GM21447 (cell line): ENCODE results near the gene SERPINA10.
"Not testable (repeated sequence)": the region's sequence is repeated elsewhere in the genome, so short reads cannot be mapped to it uniquely, and the experiment has no call there.

Source experiments
- ATAC-seq: cut with Tn5 transposase; IDR thresholded peaks from one replicate; pipeline ENCODE4 v1.9.1; 2021; ENCODE audit not compliant: unreplicated experiment

SERPINA10 gene

GRCh38 chr14:94285158-94285557 lies 7.9 kb downstream of the SERPINA10 start:
- ATAC-seq, result no peak

- no peak for ATAC-seq
Measured at GRCh38 chr14:94284221-94284620, 8.8 kb downstream of the SERPINA10 start.

GRCh38 chr14:94282991-94283723 lies 9.9 kb downstream of the SERPINA10 start:
- ATAC-seq, result no peak

GRCh38 chr14:94278731-94279130 lies 14.3 kb downstream of the SERPINA10 start:
- ATAC-seq, result no peak

- not testable (repeated sequence) for ATAC-seq
Measured at GRCh38 chr14:94276898-94277561, 16.0 kb downstream of the SERPINA10 start.

GRCh38 chr14:94269156-94269555 lies 23.9 kb downstream of the SERPINA10 start:
- no peak for ATAC-seq

- not testable (repeated sequence) for ATAC-seq
Measured at GRCh38 chr14:94268582-94268981, 24.5 kb downstream of the SERPINA10 start.

GRCh38 chr14:94267352-94267751 lies 25.7 kb downstream of the SERPINA10 start:
- ATAC-seq, result no peak

- ATAC-seq, result not testable (repeated sequence)
Measured at GRCh38 chr14:94264195-94264594, 28.9 kb downstream of the SERPINA10 start.

GRCh38 chr14:94244182-94244581 lies 48.9 kb downstream of the SERPINA10 start:
- no peak for ATAC-seq

GRCh38 chr14:94239406-94239805 lies 53.7 kb downstream of the SERPINA10 start:
- ATAC-seq, result no peak

- no peak for ATAC-seq
Measured at GRCh38 chr14:94237983-94238382, 55.1 kb downstream of the SERPINA10 start.

- ATAC-seq, result no peak
Measured at GRCh38 chr14:94237046-94237445, 56.0 kb downstream of the SERPINA10 start.
